ENCODE measurements around the gene DHX57.
A peak's percentile ranks its signal among the peaks of the same experiment; 100 is the strongest.

DHX57 gene

GRCh38 chr2:38750011-38750890, 125.5 kb downstream of the DHX57 start:
- peak; percentile 23 for DNase-seq

GRCh38 chr2:38748943-38749804, 126.6 kb downstream of the DHX57 start:
- no peak for DNase-seq

- DNase-seq: no peak
Observed at GRCh38 chr2:38748391-38748790, 127.3 kb downstream of the DHX57 start.

GRCh38 chr2:38747819-38748218, 127.9 kb downstream of the DHX57 start:
- DNase-seq: no peak

Measured in effector CD4-positive, alpha-beta T cell (primary cell).